GM18507 (cell line): ENCODE measurements around the gene FBXO42.

Source experiments
- DNase-seq: peaks from one replicate; pipeline ENCODE4 v3.0.0; 2011; ENCODE audit warnings: low read depth; ENCODE audit not compliant: insufficient read length; ENCODE audit errors: extremely low spot score
- FAIRE-seq: peaks from 2 replicates; lab custom pipeline; 2011; peaks lifted over from hg19 to GRCh38; lab: Jason Lieb, UNC

Gene FBXO42

DNA sequence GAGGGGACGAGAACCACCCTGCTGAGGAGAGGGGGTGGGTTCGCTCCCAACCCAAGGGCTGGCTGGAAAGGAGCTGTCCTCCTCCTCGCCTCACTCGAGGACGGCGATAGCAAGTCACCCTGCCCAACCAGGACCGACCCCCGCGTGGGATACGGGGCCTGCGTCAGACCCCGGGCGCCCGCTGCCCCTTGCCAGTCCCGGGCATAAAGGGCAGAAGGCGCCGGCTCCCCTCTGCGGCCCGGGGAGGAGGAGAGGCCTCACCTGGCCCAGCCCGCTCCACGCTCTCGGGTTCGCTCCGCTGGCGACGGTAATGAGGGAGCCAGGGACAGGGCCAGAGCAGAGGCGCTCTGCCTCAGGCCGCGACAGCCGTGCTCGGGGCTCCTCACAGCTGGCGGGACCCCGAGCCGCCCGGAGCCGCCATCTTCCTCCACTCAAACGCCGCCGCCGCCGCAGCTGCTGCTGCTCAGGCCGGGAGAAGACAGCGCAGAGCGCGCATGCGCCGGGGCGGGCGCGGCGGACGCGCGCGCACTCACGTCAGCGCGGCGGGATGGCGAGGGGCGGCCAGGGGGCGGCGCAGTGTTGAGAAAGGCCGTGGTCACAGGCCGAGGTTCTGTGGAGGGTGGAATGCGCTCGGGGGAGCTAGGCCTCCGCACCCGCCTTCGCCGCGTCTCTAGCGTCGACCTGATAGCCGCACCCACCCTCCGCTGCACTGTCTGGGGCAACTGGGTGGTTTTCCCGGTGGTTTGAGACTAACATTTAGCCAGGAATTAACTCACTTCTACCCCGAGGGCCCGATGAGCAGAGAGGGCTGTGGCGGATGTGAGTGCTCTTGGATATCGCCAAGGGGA is at the start of gene FBXO42:
TSS of gene FBXO42 (minus strand) at position 487 of the 848 bp plus-strand sequence. CDS start 37,062 bp downstream, outside the sequence.
- peak; percentile 88 for DNase-seq
- FAIRE-seq, result peak; percentile 74

DNA sequence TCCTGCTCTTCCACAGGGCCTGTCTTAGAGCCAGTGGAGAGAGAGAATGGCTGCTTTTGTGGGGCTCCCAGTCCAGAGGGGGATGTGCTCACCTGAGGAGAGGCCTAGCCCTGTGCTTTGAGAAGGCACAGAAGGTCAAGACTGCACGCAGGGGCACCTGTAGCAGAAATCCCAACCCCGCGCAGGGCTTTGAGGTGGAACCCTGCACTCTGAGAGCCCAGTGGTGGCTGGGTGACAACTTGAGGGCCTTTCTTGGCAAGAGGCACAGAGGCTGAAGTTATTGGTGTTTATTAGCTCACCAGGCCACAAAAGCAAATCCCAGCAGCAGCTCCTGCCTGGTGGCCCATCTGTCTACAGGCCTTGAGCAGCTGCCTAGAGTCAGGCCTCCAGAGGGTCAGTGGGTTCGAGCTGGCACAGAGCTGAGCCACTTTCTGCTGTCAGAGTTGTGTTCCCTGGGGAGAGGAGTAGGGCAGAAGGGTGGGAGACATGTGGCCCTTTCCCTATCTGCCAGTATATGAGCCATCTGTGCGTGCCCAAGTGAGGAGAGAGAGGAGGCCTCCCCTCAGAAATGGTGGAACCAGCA is 46.2 kb upstream of the FBXO42 start:
- no peak for FAIRE-seq

GRCh38 chr1:16397120-16397519 is 44.8 kb upstream of the FBXO42 start:
- no peak for DNase-seq
- no peak for FAIRE-seq

More for the DNA sequence above, 46.2 kb upstream of the FBXO42 start:
- no peak for DNase-seq

DNA sequence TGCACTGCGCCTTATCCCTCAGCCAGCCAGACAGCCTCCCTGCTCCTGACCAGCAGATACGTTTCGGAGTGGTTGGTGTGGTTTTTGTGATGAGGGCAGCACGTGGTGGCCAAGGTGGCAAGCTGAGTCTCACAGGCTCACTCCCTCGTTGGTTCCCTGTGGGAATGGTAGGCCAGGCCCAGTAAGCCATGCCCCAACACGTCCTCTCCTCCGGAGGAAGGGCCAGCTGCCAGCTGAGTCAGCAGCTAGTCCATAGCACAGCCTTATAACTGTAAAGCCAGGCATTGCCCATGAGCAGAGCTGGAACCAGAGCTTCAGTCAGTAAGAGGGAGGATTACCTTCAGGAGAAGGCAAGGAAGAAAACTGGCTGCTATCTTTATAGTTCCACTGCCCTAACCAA is 44.3 kb upstream of the FBXO42 start:
- no peak for DNase-seq
- no peak for FAIRE-seq

DNA sequence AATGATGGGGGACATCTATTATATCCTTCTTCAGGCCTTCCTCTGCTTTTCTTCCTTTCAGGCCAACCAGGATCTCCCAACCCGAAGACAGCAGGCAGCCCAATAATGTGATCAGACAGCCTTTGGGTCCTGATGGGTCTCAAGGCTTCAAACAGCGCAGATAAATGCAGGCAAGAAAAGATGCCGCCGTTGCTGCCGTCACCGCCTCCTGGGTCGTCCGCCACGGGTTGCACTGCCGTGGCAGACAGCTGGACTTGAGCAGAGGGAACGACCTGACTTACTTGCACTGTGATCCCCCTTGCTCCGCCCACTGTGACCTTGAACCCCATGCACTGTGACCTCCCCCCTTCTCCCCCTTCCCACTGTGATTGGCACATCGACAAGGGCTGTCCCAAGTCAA is 42.7 kb upstream of the FBXO42 start:
- no peak for FAIRE-seq
- no peak for DNase-seq

GRCh38 chr1:16393570-16394521 is 41.6 kb upstream of the FBXO42 start:
- FAIRE-seq (no peak), DNase-seq (no peak)

GRCh38 chr1:16392740-16393569 is 40.7 kb upstream of the FBXO42 start:
- no peak for FAIRE-seq
- DNase-seq, result no peak

- no peak for DNase-seq
- no peak for FAIRE-seq
Observed at GRCh38 chr1:16391411-16391810, 39.1 kb upstream of the FBXO42 start.

GRCh38 chr1:16387201-16388188 is 35.2 kb upstream of the FBXO42 start:
- peak; percentile 78 for FAIRE-seq
- DNase-seq, result no peak

DNA sequence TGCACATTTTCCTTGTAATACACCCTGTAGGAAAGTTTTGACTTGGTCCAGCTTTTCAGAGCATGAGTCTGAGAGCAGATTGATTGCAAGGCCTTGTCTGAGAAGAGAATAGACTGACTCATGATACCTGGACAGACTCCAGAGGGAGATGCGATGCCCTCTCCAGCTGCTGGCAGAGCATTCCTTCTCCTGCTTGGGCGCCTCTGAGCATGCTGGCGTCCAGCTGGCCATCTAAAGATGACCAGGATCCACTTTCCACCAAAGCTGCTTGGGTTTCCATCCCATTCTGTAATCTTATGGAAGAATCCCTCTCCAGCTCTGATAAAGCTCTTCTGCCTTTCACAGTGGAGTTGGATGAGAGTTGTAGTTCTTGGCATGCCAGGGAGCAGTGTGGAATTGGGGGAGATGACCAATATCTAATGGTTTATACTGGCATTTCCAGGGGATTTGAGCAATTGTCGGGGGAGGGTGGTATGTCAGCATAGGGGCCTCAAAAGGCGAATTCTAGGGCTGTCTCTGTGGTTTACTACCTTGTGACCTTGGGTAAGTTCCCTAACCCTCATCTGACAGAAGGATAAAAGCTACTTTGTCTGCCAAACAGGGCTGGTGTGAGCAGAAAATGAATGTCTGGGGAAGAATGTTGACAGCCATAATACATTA is 34.3 kb upstream of the FBXO42 start:
- no peak for DNase-seq
- FAIRE-seq, result peak; percentile 39

DNA sequence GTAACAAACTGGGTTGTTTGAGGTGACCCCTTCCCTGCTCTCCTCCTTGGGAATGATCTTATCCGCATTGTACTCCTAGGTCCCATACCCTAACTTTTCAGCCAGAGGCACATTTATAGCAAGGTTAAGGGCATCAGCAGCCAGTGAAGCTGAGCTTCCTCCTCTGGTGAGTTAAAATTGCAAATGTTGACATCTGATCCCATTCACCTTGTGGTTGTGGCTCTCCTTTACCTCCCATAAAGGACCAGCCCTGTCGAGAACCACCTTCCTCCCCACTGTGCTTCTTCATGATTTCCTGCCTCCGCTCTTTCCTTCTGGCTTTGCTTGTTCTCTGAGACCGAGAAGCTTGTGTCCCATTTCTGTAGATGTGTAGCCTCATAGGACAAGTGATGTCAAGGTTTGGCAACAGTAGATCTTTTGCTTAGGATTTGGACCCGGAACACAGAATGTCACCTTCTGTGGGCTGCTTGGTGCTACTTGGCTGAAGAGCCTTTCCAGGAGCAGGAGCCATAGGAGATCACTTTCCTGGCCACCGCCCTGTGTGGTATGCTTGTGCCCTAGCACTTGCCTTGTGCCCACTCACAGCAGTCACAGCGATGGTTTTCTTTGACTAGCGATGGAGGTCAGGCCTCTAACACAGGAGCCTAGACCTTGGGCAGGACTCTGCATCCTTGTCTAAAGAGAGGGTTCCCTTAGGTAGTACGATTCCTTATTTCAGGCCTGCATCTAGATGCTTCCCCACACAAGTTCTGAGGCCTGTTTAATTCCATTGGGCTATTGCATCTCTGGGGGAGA is 33.6 kb upstream of the FBXO42 start:
- DNase-seq, result no peak
- FAIRE-seq, result no peak

DNA sequence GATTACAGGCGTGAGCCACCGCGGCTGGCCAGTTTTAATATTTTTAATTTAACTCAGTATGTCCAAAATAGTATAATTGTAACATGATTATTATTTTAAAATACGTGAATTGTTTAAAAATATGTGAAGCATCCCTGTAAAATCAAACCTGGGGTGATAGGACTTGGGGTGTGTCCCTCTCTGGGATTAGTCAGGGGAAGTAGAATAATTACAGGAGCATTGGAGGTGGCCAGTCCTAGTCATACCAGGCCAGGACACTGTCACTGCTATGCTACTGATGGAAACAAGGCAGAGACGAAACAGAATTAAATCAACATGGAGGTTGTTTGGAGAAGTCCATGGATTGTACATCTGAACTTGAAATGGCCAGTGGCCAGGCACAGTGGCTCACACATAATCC is 31.6 kb upstream of the FBXO42 start:
- DNase-seq (no peak), FAIRE-seq (no peak)

DNA sequence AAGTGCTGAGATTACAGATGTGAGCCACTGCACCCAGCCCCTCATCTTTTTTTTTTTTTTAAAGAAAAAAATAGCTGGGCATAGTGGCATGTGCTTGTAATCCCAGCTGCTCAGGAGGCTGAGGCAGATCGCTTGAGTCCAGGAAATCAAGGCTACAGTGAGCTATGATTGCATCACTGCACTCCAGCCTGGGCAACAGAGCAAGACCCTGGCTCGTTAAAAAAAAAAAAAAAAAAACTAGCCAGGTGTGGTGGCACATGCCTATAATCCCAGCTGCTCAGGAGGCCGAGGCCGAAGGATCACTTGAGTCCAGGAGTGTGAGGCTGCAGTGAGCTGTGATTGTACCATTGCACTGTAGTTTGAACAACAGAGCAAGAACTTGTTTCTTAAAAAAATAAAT is 28.6 kb upstream of the FBXO42 start:
- no peak for FAIRE-seq
- DNase-seq, result no peak

GRCh38 chr1:16378443-16378842 is 26.2 kb upstream of the FBXO42 start:
- DNase-seq (no peak), FAIRE-seq (no peak)

DNA sequence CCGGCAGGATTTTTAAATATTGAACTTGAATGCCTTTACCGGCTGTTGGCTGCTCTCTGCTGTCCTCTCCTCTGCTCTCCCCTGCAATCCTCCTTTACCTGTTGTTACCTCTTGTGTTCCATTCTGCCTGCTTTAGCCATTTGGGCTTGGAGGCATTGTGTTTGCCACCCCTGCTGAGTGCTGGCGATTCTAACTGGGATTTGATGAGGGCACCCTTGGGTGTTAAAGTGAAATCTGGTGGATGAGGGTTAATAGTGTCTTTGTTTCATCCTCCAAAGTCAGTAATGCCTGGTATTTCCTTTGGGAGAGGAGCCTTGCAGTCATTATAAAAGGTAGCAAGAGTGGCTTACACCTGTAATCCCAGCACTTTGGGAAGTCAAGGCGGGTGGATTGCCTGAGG is 24.7 kb upstream of the FBXO42 start:
- no peak for FAIRE-seq
- no peak for DNase-seq

- DNase-seq (no peak), FAIRE-seq (no peak)
Observed at GRCh38 chr1:16375521-16376340, 23.5 kb upstream of the FBXO42 start.
